Suprapubic skin (tissue), 3 donors: ENCODE measurements around the gene PIP5K1B.

Source experiments
- EP300 ChIP-seq: sonication (generic); formaldehyde crosslinking; IDR thresholded peaks from one replicate; pipeline ENCODE4 v1.6.1; 2017; ENCODE audit warnings: antibody characterized with exemption
- POLR2A ChIP-seq, 2 donors: fragments of 450-650 bp; IDR thresholded peaks; one replicate each; pipeline ENCODE4 v1.6.1; 2017; ENCODE audit warnings: antibody characterized with exemption in 2 of 2, mild to moderate bottlenecking in 2 of 2, moderate library complexity in 2 of 2
- TF ChIP-seq, protein P1 (sequence below), 2 donors: fragments of 200-600 bp in 1 of 2; fragments of 450-650 bp in 1 of 2; sonication (generic) in 1 of 2; IDR thresholded peaks; one replicate each; pipeline ENCODE4 v1.5.1; 2016 to 2019; ENCODE audit warnings: antibody characterized with exemption in 2 of 2, mild to moderate bottlenecking in 1 of 2, moderate library complexity in 1 of 2

GRCh38 chr9:68898781-68899439 lies 193.9 kb downstream of the PIP5K1B start:
- TF ChIP-seq, protein P1, sequence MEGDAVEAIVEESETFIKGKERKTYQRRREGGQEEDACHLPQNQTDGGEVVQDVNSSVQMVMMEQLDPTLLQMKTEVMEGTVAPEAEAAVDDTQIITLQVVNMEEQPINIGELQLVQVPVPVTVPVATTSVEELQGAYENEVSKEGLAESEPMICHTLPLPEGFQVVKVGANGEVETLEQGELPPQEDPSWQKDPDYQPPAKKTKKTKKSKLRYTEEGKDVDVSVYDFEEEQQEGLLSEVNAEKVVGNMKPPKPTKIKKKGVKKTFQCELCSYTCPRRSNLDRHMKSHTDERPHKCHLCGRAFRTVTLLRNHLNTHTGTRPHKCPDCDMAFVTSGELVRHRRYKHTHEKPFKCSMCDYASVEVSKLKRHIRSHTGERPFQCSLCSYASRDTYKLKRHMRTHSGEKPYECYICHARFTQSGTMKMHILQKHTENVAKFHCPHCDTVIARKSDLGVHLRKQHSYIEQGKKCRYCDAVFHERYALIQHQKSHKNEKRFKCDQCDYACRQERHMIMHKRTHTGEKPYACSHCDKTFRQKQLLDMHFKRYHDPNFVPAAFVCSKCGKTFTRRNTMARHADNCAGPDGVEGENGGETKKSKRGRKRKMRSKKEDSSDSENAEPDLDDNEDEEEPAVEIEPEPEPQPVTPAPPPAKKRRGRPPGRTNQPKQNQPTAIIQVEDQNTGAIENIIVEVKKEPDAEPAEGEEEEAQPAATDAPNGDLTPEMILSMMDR (IDR thresholded peaks at IDR 0.05), result no peak
- no peak for TF ChIP-seq POLR2A (IDR thresholded peaks at IDR 0.05)
- no peak for TF ChIP-seq EP300
